Lower lobe of right lung (tissue), 2 donors: ENCODE measurements around the gene M1AP. TPM values are rescaled to one million over a fixed set of nuclear protein-coding genes. Genes with fewer than 3 reads are reported as not detected.

Experiments
- ATAC-seq, 2 donors: fragments of 200-7000 bp; cut with Tn5 transposase; one replicate each; pipeline ENCODE4 v1.9.1; 2020 to 2022; ENCODE audit warnings: mild to moderate bottlenecking in 2 of 2, moderate library complexity in 2 of 2
- DNase-seq: peaks from one replicate; pipeline ENCODE4 v3.0.0-alpha.2; 2020
- H3K27ac ChIP-seq: fragments of 200-600 bp; one replicate; pipeline ENCODE4 v1.8.0; 2022
- H3K27me3 ChIP-seq: fragments of 200-600 bp; one replicate; pipeline ENCODE4 v1.8.0; 2022; ENCODE audit warnings: low read depth
- H3K36me3 ChIP-seq: fragments of 200-600 bp; one replicate; pipeline ENCODE4 v1.8.0; 2022; ENCODE audit warnings: mild to moderate bottlenecking
- H3K4me1 ChIP-seq: fragments of 200-600 bp; one replicate; pipeline ENCODE4 v1.8.0; 2022
- H3K4me3 ChIP-seq: fragments of 200-600 bp; one replicate; pipeline ENCODE4 v1.8.0; 2022; ENCODE audit warnings: mild to moderate bottlenecking
- H3K9me3 ChIP-seq: fragments of 200-600 bp; one replicate; pipeline ENCODE4 v1.8.0; 2022
- intact Hi-C: fragments of 100-400 bp; cut with DNase I; formaldehyde crosslinking; loops from one replicate; pipeline ENCODE4 v1.11.0; 2022
- total RNA-seq: library from RNA; stranded (reverse); fragmentation: NEBNext Ultra II Directional; extraction: Animal tissue kit (Norgen Biotek cat#: 25700); gene quantifications from one replicate; pipeline ENCODE4 v1.2.1, GENCODE V29; 2021
- TF ChIP-seq, protein P1 (sequence below): fragments of 200-600 bp; IDR thresholded peaks from one replicate; pipeline ENCODE4 v1.8.0; 2022; ENCODE audit warnings: antibody characterized with exemption, mild to moderate bottlenecking
- donor health status: DM: no; HTN: yes; CAD: no; lungs with severe emphysema.

Gene M1AP
- total RNA-seq, 1 donor from 2014 or later: 1.8 TPM

GRCh38 chr2:74671479-74671878 is 23.3 kb upstream of the M1AP start:
- no peak for ATAC-seq
- no peaks in the 10 kb centered on the region for H3K9me3 ChIP-seq
- no peaks in the 10 kb centered on the region for H3K4me1 ChIP-seq
- TF ChIP-seq, protein P1, sequence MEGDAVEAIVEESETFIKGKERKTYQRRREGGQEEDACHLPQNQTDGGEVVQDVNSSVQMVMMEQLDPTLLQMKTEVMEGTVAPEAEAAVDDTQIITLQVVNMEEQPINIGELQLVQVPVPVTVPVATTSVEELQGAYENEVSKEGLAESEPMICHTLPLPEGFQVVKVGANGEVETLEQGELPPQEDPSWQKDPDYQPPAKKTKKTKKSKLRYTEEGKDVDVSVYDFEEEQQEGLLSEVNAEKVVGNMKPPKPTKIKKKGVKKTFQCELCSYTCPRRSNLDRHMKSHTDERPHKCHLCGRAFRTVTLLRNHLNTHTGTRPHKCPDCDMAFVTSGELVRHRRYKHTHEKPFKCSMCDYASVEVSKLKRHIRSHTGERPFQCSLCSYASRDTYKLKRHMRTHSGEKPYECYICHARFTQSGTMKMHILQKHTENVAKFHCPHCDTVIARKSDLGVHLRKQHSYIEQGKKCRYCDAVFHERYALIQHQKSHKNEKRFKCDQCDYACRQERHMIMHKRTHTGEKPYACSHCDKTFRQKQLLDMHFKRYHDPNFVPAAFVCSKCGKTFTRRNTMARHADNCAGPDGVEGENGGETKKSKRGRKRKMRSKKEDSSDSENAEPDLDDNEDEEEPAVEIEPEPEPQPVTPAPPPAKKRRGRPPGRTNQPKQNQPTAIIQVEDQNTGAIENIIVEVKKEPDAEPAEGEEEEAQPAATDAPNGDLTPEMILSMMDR: no peak
- H3K36me3 ChIP-seq: peaks cover 14% of the 10 kb centered on the region
- H3K27me3 ChIP-seq: no peaks in the 10 kb centered on the region
- H3K27ac ChIP-seq: no peak overlapping the region
- no peak overlapping the region for H3K4me3 ChIP-seq
- DNase-seq: no peak
- intact Hi-C loops: no loop called here

GRCh38 chr2:74670263-74670662 is 22.1 kb upstream of the M1AP start:
- Histone ChIP-seq H3K4me3 (no peak overlapping the region), H3K27ac (no peak overlapping the region), H3K4me1 (no peaks in the 10 kb centered on the region), H3K36me3 (peaks cover 2% of the 10 kb centered on the region), H3K27me3 (no peaks in the 10 kb centered on the region), H3K9me3 (no peaks in the 10 kb centered on the region)
- ATAC-seq (no peak), DNase-seq (no peak)
- intact Hi-C loops: no loop called here
- TF ChIP-seq, protein P1: no peak

GRCh38 chr2:74668087-74668486 is 20.0 kb upstream of the M1AP start:
- no peaks in the 10 kb centered on the region for H3K27me3 ChIP-seq
- intact Hi-C loops: no loop called here
- no peak overlapping the region for H3K4me3 ChIP-seq
- no peak for ATAC-seq
- no peaks in the 10 kb centered on the region for H3K4me1 ChIP-seq
- DNase-seq: no peak
- no peak overlapping the region for H3K27ac ChIP-seq
- H3K36me3 ChIP-seq: peaks cover 4% of the 10 kb centered on the region
- TF ChIP-seq, protein P1: no peak
- no peaks in the 10 kb centered on the region for H3K9me3 ChIP-seq

- peaks cover 5% of the 10 kb centered on the region for H3K4me1 ChIP-seq
- no peak for ATAC-seq
- TF ChIP-seq, protein P1: no peak
These were observed 11.3 kb upstream of the M1AP start for GRCh38 chr2:74659462-74659861.

GRCh38 chr2:74658516-74658915 is 10.4 kb upstream of the M1AP start:
- no peaks in the 10 kb centered on the region for H3K27me3 ChIP-seq
- no peak for ATAC-seq
- DNase-seq: no peak
- H3K4me1 ChIP-seq: peaks cover 7% of the 10 kb centered on the region
- TF ChIP-seq, protein P1: no peak
- H3K27ac ChIP-seq: no peak overlapping the region
- H3K36me3 ChIP-seq: peaks cover 14% of the 10 kb centered on the region
- no peak overlapping the region for H3K4me3 ChIP-seq
- intact Hi-C loops: no loop called here
- H3K9me3 ChIP-seq: no peaks in the 10 kb centered on the region

More at GRCh38 chr2:74659462-74659861, 11.3 kb upstream of the M1AP start:
- intact Hi-C loops: no loop called here
- Histone ChIP-seq H3K9me3 (no peaks in the 10 kb centered on the region), H3K36me3 (peaks cover 15% of the 10 kb centered on the region), H3K27me3 (no peaks in the 10 kb centered on the region), H3K27ac (no peak overlapping the region), H3K4me3 (no peak overlapping the region)
- no peak for DNase-seq

DNA sequence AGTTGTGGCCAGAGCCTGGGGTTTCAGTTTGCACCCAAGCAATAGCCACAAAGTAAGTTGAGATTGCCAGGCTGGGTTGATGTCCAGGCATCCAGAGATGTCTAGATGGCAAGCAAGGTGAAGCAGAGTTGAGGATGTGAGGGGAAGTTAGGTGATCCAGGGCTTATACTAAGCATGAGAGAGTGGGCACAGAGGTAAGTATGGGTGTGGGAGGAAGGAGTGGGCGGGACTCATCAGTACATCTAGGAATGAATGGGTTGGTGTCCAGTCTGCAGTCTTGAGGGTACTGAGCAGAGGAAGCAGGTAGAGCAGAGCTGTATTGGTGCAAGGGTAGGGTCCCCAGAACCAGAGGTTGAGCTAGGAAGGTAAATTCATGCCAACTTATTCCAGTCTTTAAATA is 7.4 kb upstream of the M1AP start:
- Histone ChIP-seq H3K27ac (no peak overlapping the region), H3K9me3 (no peaks in the 10 kb centered on the region)
- TF ChIP-seq, protein P1: no peak

More for the DNA sequence above, 7.4 kb upstream of the M1AP start:
- peaks cover 9% of the 10 kb centered on the region for H3K4me1 ChIP-seq
- H3K36me3 ChIP-seq: peaks cover 11% of the 10 kb centered on the region
- H3K4me3 ChIP-seq: no peak overlapping the region
- ATAC-seq: no peak
- DNase-seq: no peak
- intact Hi-C loops: no loop called here
- no peaks in the 10 kb centered on the region for H3K27me3 ChIP-seq
